Stimulated activated memory B cell treated with anti-CD40 and anti-IgM and Interleukin-4, amounts not matched to agents 10 μg/mL and 1 μg/mL and 100 μg/mL, for 72 hours (primary cell): ENCODE measurements around the gene PROP1.
A peak's percentile ranks its signal among the peaks of the same experiment; 100 is the strongest.
"Not testable (repeated sequence)": the region's sequence is repeated elsewhere in the genome, so short reads cannot be mapped to it uniquely, and the experiment has no call there.

Experiments
- ATAC-seq: fragments of 150-1000 bp; cut with Tn5 transposase; 2 replicates; pipeline ENCODE4 v1.10.0; 2021
- H3K27ac Mint-ChIP-seq: one replicate; pipeline ENCODE4 v1.8.0; 2022; ENCODE audit warnings: mild to moderate bottlenecking, mixed read lengths
- H3K27me3 Mint-ChIP-seq: one replicate; pipeline ENCODE4 v1.8.0; 2022; ENCODE audit warnings: mixed read lengths
- H3K36me3 Mint-ChIP-seq: one replicate; pipeline ENCODE4 v1.8.0; 2022; ENCODE audit warnings: mixed read lengths
- H3K4me1 Mint-ChIP-seq: one replicate; pipeline ENCODE4 v1.8.0; 2022; ENCODE audit warnings: mixed read lengths
- H3K4me3 Mint-ChIP-seq: one replicate; pipeline ENCODE4 v1.8.0; 2022; ENCODE audit warnings: mild to moderate bottlenecking, moderate library complexity, mixed read lengths
- H3K9me3 Mint-ChIP-seq: one replicate; pipeline ENCODE4 v1.8.0; 2022; ENCODE audit warnings: mixed read lengths

PROP1 gene

DNA sequence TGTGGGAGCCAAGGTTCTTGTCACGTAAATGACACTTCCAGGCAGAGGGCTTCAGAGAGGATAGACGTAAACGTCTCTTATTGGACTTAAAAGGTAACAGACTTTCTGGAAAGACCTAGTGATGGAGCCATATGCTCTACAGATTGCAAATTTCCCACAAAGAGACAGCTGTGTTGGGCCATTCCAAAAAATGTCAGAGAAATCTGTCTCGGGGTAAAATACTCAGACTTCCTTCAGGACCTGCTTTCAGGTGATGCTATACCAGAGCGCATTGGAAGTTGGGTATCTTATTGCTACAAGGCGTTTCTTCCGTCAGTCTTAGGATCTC is 29.2 kb downstream of the PROP1 start:
- Mint-ChIP-seq H3K9me3 (no peaks in the 10 kb centered on the region), H3K27me3 (no peaks in the 10 kb centered on the region), H3K36me3 (no peaks in the 10 kb centered on the region), H3K4me3 (no peak overlapping the region), H3K27ac (no peak overlapping the region), H3K4me1 (no peaks in the 10 kb centered on the region)
- no peak for ATAC-seq

DNA sequence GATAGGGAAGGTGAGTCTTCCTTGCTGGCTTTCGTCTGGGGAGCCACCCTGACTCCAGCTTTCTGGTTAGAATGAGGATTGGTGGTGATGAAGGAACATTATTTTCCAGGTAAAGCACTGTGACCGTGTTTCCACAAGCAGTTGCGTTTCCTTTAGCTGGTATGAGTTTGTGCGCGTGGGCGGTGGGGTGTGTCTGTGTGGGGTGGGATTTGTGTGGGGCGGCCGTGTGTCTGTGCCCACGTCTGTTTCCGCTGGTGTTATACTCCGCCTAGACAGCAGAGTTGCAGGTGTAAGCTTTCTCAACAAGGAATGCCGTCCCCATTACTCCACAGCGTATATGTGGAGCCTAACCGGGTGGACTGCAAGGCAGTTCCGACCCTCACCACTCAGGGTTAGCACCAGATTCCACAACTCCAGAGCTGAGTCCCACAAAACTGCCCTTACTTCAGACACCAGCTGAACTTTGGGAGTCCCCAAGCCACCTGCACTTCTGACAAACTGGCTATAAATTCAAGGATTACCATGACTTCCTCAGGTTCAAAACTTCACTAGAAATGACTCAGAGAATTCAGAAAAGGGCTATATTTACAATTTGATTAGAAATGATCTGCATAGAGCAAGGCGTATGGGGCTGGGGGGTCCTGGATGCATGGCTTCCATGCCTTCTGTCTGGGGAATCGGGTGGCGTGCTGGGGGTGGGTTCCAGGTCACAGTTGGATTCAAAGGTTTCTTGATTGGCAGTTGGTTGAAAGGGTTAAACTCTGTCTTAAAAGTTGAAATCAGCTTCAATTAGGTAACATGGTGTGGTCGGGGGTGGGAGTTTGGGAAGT is 29.8 kb downstream of the PROP1 start:
- H3K4me1 Mint-ChIP-seq = no peaks in the 10 kb centered on the region
- peaks cover 2% of the 10 kb centered on the region for H3K36me3 Mint-ChIP-seq
- peaks cover under 1% of the 10 kb centered on the region for H3K9me3 Mint-ChIP-seq
- H3K4me3 Mint-ChIP-seq = no peak overlapping the region
- ATAC-seq = no peak
- no peak overlapping the region for H3K27ac Mint-ChIP-seq
- H3K27me3 Mint-ChIP-seq = no peaks in the 10 kb centered on the region

DNA sequence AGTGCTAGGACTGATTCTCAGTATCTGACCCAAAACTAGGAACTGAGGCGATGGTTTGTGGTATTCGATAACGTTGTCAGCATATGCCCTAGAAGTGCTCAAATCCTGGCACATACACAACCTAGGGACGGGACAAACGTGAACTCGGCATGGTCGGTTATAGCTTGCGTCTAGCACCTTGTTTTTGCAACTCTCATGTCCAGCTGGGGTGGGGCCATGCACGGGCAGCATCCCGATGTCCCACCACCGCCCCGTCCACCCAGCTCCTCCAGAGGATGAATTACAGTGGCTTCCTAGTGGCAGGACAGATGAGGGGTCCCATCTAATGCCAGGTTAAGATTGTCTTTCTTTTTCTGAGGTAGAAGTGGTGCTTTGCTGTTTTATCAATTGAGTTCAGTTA is 31.6 kb downstream of the PROP1 start:
- H3K27me3 Mint-ChIP-seq = no peaks in the 10 kb centered on the region
- H3K36me3 Mint-ChIP-seq = peaks cover 12% of the 10 kb centered on the region
- no peak overlapping the region for H3K4me3 Mint-ChIP-seq
- no peaks in the 10 kb centered on the region for H3K4me1 Mint-ChIP-seq
- ATAC-seq = no peak
- no peak overlapping the region for H3K27ac Mint-ChIP-seq
- peaks cover 4% of the 10 kb centered on the region for H3K9me3 Mint-ChIP-seq

- Mint-ChIP-seq H3K4me1 (no peaks in the 10 kb centered on the region), H3K4me3 (no peak overlapping the region), H3K36me3 (peaks cover 17% of the 10 kb centered on the region), H3K27ac (no peak overlapping the region), H3K9me3 (peaks cover 4% of the 10 kb centered on the region), H3K27me3 (no peaks in the 10 kb centered on the region)
- no peak for ATAC-seq
Observed at GRCh38 chr5:177963966-177964365, 32.1 kb downstream of the PROP1 start.

- H3K27me3 Mint-ChIP-seq = no peaks in the 10 kb centered on the region
- peaks cover 30% of the 10 kb centered on the region for H3K36me3 Mint-ChIP-seq
- H3K4me3 Mint-ChIP-seq = no peak overlapping the region
Observed at GRCh38 chr5:177959315-177959714, 36.7 kb downstream of the PROP1 start.

DNA sequence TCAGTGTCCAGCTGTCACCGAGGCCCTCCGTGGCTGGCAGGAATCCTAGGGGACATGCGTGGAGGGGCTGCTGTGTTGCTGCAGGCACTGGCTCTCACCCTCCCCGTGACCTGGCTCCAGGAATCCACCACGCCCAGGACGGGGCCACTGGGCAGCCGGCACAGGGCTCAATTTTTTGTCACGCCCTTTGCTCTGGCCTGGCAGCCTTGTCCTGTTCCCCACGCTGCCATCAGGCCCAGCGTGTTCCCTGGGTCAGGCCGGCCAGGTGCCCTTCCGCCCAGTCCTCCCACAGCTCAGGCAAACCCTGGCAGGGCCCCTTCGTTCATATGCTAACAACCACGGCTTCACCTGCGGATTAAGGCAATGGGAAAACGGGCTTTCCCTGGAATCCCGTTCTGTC is 37.3 kb downstream of the PROP1 start:
- H3K27ac Mint-ChIP-seq = no peak overlapping the region
- no peak overlapping the region for H3K4me3 Mint-ChIP-seq
- H3K9me3 Mint-ChIP-seq = peaks cover 4% of the 10 kb centered on the region
- no peak for ATAC-seq
- no peaks in the 10 kb centered on the region for H3K27me3 Mint-ChIP-seq
- H3K4me1 Mint-ChIP-seq = no peaks in the 10 kb centered on the region
- H3K36me3 Mint-ChIP-seq = peaks cover 30% of the 10 kb centered on the region

More at GRCh38 chr5:177959315-177959714, 36.7 kb downstream of the PROP1 start:
- Mint-ChIP-seq H3K27ac (no peak overlapping the region), H3K4me1 (no peaks in the 10 kb centered on the region), H3K9me3 (peaks cover 4% of the 10 kb centered on the region)
- no peak for ATAC-seq

DNA sequence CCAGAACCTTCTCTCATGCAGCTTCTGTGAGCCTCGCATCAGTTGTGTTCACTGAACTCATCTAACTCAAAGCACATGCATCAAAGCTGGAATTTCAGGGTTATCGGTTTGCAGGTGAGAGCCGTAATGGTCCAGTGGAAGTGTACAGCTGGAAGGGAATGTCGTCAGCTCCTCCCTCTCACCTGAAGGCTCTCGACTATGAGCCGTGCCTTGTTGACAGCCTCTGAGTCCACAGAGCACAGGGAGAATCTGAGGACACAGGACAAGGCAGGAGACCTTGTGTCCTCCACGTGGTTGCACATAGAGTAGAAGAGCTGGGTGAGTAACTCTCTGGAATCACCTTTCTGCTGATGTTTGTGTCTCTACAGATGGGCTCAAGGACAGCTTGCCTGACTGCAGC is 38.8 kb downstream of the PROP1 start:
- no peaks in the 10 kb centered on the region for H3K4me1 Mint-ChIP-seq
- peaks cover 34% of the 10 kb centered on the region for H3K36me3 Mint-ChIP-seq
- no peak overlapping the region for H3K4me3 Mint-ChIP-seq
- peaks cover 4% of the 10 kb centered on the region for H3K9me3 Mint-ChIP-seq
- H3K27ac Mint-ChIP-seq = no peak overlapping the region
- no peaks in the 10 kb centered on the region for H3K27me3 Mint-ChIP-seq
- ATAC-seq = no peak

DNA sequence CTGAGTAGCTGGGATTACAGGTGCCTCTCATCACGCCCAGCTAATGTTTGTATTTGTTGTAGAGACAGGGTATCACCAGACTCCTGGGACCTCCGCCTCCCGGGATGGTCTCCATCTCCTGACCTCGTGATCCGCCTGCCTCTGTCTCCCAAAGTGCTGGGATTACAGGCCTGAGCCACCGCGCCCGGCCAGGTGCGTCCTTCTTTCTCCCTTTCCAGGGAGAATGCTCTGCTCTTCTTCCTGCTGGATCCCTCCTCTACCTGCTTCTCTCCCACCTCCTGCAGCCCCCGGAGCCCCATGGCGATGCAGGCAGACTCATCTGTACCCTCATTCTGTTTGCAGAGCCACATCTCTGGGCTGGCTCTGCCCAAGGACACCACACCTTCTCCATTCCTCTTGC is 42.9 kb downstream of the PROP1 start:
- not testable (repeated sequence) for H3K4me3 Mint-ChIP-seq, H3K27ac Mint-ChIP-seq, H3K4me1 Mint-ChIP-seq, H3K27me3 Mint-ChIP-seq, H3K9me3 Mint-ChIP-seq, ATAC-seq
- H3K36me3 Mint-ChIP-seq = peaks cover 31% of the 10 kb centered on the region

DNA sequence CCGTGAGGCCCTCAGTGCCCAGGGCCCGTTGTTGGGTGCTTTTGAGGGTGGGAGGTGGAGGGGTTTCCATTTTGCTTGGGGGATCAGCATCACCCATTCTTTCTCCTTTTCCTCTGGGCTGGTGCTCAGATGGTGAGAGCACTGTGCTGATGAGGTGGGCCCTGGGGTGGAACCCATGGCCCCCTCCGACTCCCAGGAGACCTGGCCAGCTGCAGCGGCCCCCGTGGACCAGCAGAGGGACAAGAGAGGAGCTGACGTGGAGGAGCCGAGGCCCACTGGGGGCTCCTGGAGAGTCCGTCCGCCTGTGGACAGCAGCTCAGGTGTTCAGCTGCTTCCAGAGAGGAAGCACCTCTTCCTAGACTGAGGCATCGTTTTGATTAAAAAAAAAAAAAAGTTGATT is 46.4 kb downstream of the PROP1 start:
- not testable (repeated sequence) for H3K9me3 Mint-ChIP-seq, ATAC-seq, H3K27me3 Mint-ChIP-seq, H3K27ac Mint-ChIP-seq, H3K4me3 Mint-ChIP-seq
- peaks cover 16% of the 10 kb centered on the region for H3K4me1 Mint-ChIP-seq
- H3K36me3 Mint-ChIP-seq = peaks cover 19% of the 10 kb centered on the region

DNA sequence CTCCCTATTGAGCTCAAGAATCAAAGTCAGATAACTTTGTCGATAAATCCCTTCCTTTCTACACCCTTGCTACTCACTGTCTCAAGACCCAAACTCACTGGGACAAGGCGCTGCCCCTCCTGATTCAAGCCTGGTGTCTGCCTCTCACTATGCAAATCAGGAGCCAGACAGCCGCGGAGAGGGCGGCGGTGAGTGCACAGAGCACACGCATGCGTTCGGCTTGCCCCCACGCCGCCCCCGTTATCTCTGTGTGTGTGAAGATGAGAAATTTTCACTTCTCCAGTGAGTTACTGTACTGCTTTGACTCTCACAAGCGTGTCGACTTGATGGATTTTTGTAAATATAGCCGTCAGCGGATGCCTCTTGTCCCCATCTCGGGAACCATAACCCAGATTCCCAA is 47.0 kb downstream of the PROP1 start:
- H3K36me3 Mint-ChIP-seq = peaks cover 19% of the 10 kb centered on the region
- not testable (repeated sequence) for H3K9me3 Mint-ChIP-seq, H3K27me3 Mint-ChIP-seq, H3K4me3 Mint-ChIP-seq, ATAC-seq, H3K27ac Mint-ChIP-seq
- H3K4me1 Mint-ChIP-seq = peaks cover 16% of the 10 kb centered on the region

DNA sequence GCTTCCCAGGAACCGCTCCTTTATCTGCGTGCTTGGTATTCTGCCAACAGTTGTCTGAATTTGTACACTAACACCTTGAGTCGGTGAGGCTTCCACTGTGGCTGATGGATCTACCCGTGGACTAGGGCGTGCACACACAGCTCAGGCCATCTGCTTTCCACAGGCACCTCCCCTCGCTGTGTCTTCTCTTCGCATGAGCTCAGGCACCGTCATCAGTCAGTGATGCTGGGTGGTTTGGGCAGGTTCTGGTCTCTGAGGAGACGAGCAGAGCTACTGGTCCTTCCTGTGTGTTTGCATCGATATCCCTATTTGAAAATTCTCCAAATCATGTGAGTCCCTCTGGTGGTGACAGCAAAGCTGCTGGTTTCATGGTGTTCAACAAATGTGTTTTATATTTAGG is 48.1 kb downstream of the PROP1 start:
- H3K27ac Mint-ChIP-seq, H3K9me3 Mint-ChIP-seq, H3K4me3 Mint-ChIP-seq, ATAC-seq, H3K27me3 Mint-ChIP-seq: not testable (repeated sequence)
- H3K4me1 Mint-ChIP-seq = peaks cover 24% of the 10 kb centered on the region
- H3K36me3 Mint-ChIP-seq = peaks cover 15% of the 10 kb centered on the region

DNA sequence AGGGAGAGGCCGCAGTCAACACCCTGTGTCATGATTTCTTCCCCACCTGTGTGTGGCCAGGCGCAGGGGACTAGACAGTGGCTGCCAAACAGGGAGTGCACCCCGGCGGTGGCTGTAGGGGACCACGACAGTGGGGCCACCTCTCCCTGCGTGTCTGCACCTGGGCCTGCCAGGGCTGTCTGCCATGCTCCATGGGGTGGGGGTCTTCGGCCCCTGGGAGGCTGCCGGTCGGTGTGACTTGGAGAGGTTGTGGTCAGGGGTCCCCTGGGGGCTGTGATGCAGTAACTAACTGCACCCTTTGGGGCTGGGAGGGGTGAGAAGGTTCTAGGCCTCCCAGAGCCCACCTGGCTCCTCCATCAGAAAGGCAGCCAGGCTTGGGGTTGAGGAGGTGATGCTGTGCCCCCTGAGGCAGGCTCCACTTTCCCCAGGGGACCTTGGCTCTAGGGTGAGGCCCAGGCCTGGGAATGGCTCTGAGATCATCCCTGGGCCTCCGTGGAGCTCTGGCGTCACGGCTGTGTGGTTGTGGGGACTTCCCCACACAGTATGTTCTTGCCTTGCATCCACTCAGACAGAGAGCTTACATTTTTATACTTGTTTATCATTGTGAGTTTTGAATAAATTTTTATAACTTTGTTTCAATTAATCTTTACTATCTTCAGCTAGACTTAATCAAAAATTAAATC is 50.3 kb downstream of the PROP1 start:
- H3K4me3 Mint-ChIP-seq = peak overlapping the region; percentile 50
- peak; percentile 67 for ATAC-seq
- peaks cover 24% of the 10 kb centered on the region for H3K4me1 Mint-ChIP-seq
- H3K27ac Mint-ChIP-seq = peak overlapping the region; percentile 80
- H3K9me3 Mint-ChIP-seq, H3K36me3 Mint-ChIP-seq, H3K27me3 Mint-ChIP-seq: not testable (repeated sequence)

DNA sequence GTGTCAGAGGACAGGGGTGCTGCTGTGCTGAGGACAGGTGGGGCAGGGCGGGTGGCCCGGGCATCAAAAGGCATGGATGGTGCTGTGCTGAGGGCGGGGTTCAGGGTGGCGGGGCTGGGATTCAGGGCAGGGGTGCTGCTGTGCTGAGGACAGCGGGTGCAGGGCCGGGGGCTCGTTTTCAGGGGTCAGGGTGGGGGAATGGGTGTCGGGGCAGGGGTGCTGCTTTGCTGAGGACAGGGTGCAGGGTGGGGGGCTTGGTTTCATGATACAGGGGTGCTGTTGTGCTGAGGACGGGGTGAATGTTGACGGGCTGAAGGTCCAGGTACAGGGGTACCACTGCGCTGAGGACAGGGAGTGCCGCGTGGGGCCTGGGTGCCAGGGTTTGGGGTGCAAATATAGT is 50.9 kb downstream of the PROP1 start:
- Mint-ChIP-seq H3K4me3 (peak overlapping the region; percentile 77), H3K4me1 (peaks cover 24% of the 10 kb centered on the region), H3K27ac (peak overlapping the region; percentile 80)
- not testable (repeated sequence) for ATAC-seq, H3K27me3 Mint-ChIP-seq, H3K36me3 Mint-ChIP-seq, H3K9me3 Mint-ChIP-seq

DNA sequence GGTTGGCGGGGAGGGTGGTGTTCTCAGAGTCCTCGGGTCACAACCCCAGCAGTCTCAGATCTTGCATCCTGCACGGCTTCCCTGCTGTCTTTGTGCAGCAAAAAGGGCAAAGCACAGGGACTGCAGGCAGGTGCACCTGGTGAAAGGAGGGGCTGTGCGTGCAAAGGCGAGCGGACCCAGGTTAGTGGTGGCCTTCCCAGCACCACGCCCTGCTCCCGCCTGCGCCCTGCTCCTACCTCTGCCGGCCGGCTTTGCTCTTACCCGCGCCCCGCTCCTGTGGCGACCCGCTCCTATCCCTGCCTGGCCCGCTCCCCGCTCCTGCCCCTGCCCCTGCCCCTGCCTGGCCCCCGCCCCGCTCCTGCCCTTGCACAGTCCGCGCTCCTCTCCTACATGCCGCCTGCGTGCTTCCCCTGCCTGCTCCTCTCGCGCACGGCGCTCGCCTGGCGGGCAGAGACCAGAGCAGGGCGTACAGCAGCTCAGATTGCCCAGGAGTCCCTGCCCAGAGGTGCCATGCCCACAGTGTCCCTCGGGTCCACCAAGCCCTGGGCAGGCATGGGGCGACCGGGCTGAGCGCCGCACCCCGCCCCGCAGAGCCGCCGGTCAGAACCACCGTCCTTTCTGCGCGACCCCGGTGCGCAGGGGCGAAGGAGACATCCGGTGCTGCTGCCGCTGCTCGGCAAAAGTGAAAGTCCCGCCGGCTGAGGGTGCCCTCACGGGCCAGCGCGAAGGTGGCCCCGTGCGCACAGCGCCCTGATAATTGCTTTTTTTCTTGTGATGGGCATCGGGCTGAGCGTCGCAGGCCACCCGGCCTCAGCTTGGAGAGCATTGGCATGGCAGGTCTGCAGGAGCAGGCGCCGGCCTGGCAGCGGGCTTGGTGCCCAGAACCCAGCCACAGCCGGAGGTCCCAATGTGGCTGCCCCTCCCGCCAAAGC is 52.0 kb downstream of the PROP1 start:
- H3K4me1 Mint-ChIP-seq = peaks cover 27% of the 10 kb centered on the region
- peak overlapping the region; percentile 77 for H3K4me3 Mint-ChIP-seq
- ATAC-seq = peak; percentile 63
- not testable (repeated sequence) for H3K9me3 Mint-ChIP-seq, H3K36me3 Mint-ChIP-seq, H3K27me3 Mint-ChIP-seq
- peak overlapping the region; percentile 75 for H3K27ac Mint-ChIP-seq

DNA sequence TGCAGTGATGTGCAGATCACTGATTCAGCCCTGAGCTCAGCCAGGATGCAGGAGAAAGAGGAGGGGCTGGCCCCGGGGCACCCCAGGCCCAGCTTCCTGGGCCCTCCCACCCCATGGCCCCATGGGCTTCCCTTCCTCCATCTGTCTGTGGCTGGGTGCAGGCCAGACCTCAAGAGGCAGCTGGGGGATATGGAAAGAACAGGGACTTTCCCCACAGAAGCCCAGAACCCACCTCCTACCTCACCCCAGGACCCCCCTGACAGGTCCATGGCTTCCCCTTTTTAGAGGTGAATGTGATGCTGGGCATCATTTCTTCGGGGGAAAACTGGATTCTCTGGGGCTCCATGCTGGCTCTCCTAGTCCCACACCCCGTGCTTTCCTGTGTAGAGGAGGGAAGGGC is 53.1 kb downstream of the PROP1 start:
- peak; percentile 44 for ATAC-seq
- H3K36me3 Mint-ChIP-seq, H3K9me3 Mint-ChIP-seq, H3K27me3 Mint-ChIP-seq: not testable (repeated sequence)
- H3K4me3 Mint-ChIP-seq = peak overlapping the region; percentile 44
- H3K27ac Mint-ChIP-seq = peak overlapping the region; percentile 49
- H3K4me1 Mint-ChIP-seq = peaks cover 35% of the 10 kb centered on the region
